ENCODE measurements around the gene STAG1.

- no peak for TF ChIP-seq CTCF (conservative IDR thresholded peaks at IDR 0.05; ENCODE audit: low read length)
- no peak for TF ChIP-seq EZH2phosphoT487 (IDR thresholded peaks at IDR 0.05; ENCODE audit: borderline replicate concordance)
Observed at GRCh38 chr3:136682740-136683312, 69.4 kb downstream of the STAG1 start.

Data from Loucy (cell line).